ENCODE data around the gene DYRK3. TPM values are rescaled to one million over a fixed set of nuclear protein-coding genes. Genes with fewer than 3 reads are reported as not detected.

DYRK3 gene
- total and polyA plus RNA-seq, 10 of the 15 experiments (the other 5 are each of a cell fraction or from before 2014, with no cell fraction given), result 1.6 to 12.9 (median 10.3) TPM

- peak overlapping the region; percentile 99; the same call in 1 of the 2 replicates for H3K4me2 ChIP-seq (ENCODE audit: control insufficient read depth, insufficient read depth)
- ATAC-seq (no peak), DNase-seq (ENCODE audit: low read depth, low spot score) (no peak), FAIRE-seq (no peak)
- in situ Hi-C loops (cut with MboI), result no loop called here
- no peaks in the 10 kb centered on the region for H3K9me3 ChIP-seq (replicated peaks; ENCODE audit: control insufficient read depth, insufficient read depth, low read length)
- no peaks in the 10 kb centered on the region for H3K27me3 ChIP-seq (replicated peaks in 1 of 2; ENCODE audit: control insufficient read depth in 2 of 2, insufficient read depth in 2 of 2, low read length in 1 of 2)
- H3K79me2 ChIP-seq (ENCODE audit: control insufficient read depth, insufficient read depth, low read length), result no peaks in the 10 kb centered on the region
- POLR2A ChIA-PET, result interaction anchor here (0.6 to 6.4 kb wide), 19 partner anchors 9 to 209 kb away, joined by 3 to 92 read pairs (median 4); partner anchors contain the start of genes DYRK3 and EIF2D
- SMC1A ChIA-PET (ENCODE audit: uncharacterized antibody, unreplicated experiment), result interaction anchor here (0.7 to 14.7 kb wide), 51 partner anchors 9 to 319 kb away, joined by 3 to 301 read pairs (median 6); partner anchors contain the start of genes DYRK3, IKBKE and MAPKAPK2
- intact Hi-C loops (cut with micrococcal nuclease; ENCODE audit: unreplicated experiment), result loop anchor here (5.0 kb wide), 1 partner anchor 171 kb away; no protein-coding TSS in a partner anchor
- 28% methylated on average over 5 of the region's 5 CpGs for WGBS (ENCODE audit: insufficient coverage, insufficient replicate concordance, low lambda C conversion rate, missing lambda C conversion rate)
- peaks cover 10% of the 10 kb centered on the region for H3K4me1 ChIP-seq (ENCODE audit: control insufficient read depth, insufficient read depth, low read length)
- RAD21 ChIA-PET (ENCODE audit: unreplicated experiment), result interaction anchor here (0.7 to 6.8 kb wide), 46 partner anchors 8 to 318 kb away, joined by 3 to 207 read pairs (median 7); partner anchors contain the start of genes DYRK3, EIF2D, IL19 and MAPKAPK2
- H4K20me1 ChIP-seq (ENCODE audit: control insufficient read depth, insufficient read depth), result no peaks in the 10 kb centered on the region
- no peak overlapping the region; the same call in 1 of the 2 replicates for H2AFZ ChIP-seq (ENCODE audit: control insufficient read depth, low read depth, low read length)
- H3K27ac ChIP-seq (ENCODE audit: control insufficient read depth, insufficient read depth), result no peak overlapping the region
- H3K4me3 ChIP-seq, result no peak overlapping the region
- H3K36me3 ChIP-seq (ENCODE audit: control insufficient read depth in 2 of 2, insufficient read depth in 2 of 2, low read length in 1 of 2), result no peaks in the 10 kb centered on the region
- no peak for TF ChIP-seq ZNF622 (IDR thresholded peaks at IDR 0.05)
- TF ChIP-seq BCLAF1 (IDR thresholded peaks at IDR 0.05), result no peak
- no peak for TF ChIP-seq KLF5 (IDR thresholded peaks at IDR 0.05; ENCODE audit: partially characterized antibody)
- TF ChIP-seq SUPT20H (IDR thresholded peaks at IDR 0.05; ENCODE audit: borderline replicate concordance, control insufficient read depth, low read depth, low read length), result no peak
- TF ChIP-seq EP300 (IDR thresholded peaks at IDR 0.05; ENCODE audit: borderline replicate concordance in 1 of 2, control insufficient read depth in 1 of 2, low read depth in 2 of 2, low read length in 2 of 2), result no peak
- TF ChIP-seq SREBF2 (IDR thresholded peaks at IDR 0.05; ENCODE audit: low read length), result no peak
- TF ChIP-seq CBFB (IDR thresholded peaks at IDR 0.05; ENCODE audit: low read depth), result no peak
- no peak for TF ChIP-seq POLR2AphosphoS2 (IDR thresholded peaks at IDR 0.05; ENCODE audit: low read depth, low read length)
- TF ChIP-seq TCF12 (IDR thresholded peaks at IDR 0.05; ENCODE audit: low read depth, low read length), result no peak
- TF ChIP-seq NRF1 (conservative IDR thresholded peaks at IDR 0.05; ENCODE audit: low read depth, low read length), result no peak
- no peak for TF ChIP-seq NBN (IDR thresholded peaks at IDR 0.05)
- TF ChIP-seq CBX5 (IDR thresholded peaks at IDR 0.05; ENCODE audit: low read depth), result no peak
- no peak for TF ChIP-seq NFYA (IDR thresholded peaks at IDR 0.05; ENCODE audit: borderline replicate concordance, low read depth, low read length)
- TF ChIP-seq CTCF (IDR thresholded peaks at IDR 0.05 in 2 of 3, conservative IDR thresholded peaks at IDR 0.05 in 1 of 3; ENCODE audit: control insufficient read depth in 2 of 3, extremely low read depth in 1 of 3, insufficient read depth in 1 of 3, low read depth in 3 of 3, low read length in 3 of 3), result no peak
- TF ChIP-seq PBX3 (IDR thresholded peaks at IDR 0.05; ENCODE audit: insufficient replicate concordance, low read depth, low read length), result no peak
- no peak for TF ChIP-seq MTA2 (IDR thresholded peaks at IDR 0.05; ENCODE audit: low read depth)
- no peak for TF ChIP-seq SMC3 (IDR thresholded peaks at IDR 0.05; ENCODE audit: borderline replicate concordance, low read length)
- no peak for TF ChIP-seq GATAD2B (conservative IDR thresholded peaks at IDR 0.05; ENCODE audit: low read depth)
- TF ChIP-seq RFX5 (IDR thresholded peaks at IDR 0.05; ENCODE audit: low read depth, low read length), result no peak
- CTCF ChIA-PET, result interaction anchor here (0.6 to 28.3 kb wide), 84 partner anchors 8 to 632 kb away, joined by 3 to 1150 read pairs (median 6); partner anchors contain the start of genes DYRK3, EIF2D, FCAMR and IL10
- no peak overlapping the region for H3K9ac ChIP-seq (ENCODE audit: control insufficient read depth, insufficient read depth, low read length)
- no TSS peak for BruUV-seq (replicated peaks)
Measured at GRCh38 chr1:206663362-206663761, 28.0 kb downstream of the DYRK3 start.
